Calu3 (cell line): ENCODE measurements around the gene CMTR2. TPM values are rescaled to one million over a fixed set of nuclear protein-coding genes. Genes with fewer than 3 reads are reported as not detected.

ENCODE experiments used
- BruUV-seq: library from RNA; stranded (reverse); fragments of 400-500 nt; replicated peaks from 2 replicates; lab custom pipeline; 2021; lab: Mats Ljungman, UMichigan
- CTCF ChIA-PET: fragments of 300-600 bp; sonication (Branson Sonifier 250); formaldehyde crosslinking; loops from one replicate; lab custom pipeline; 2022; ENCODE audit warnings: antibody characterized with exemption; lab: Charles Lee
- DNase-seq: peaks from one replicate; pipeline ENCODE4 v3.0.0; 2022
- H3K27ac Mint-ChIP-seq: one replicate; pipeline ENCODE4 v1.8.0; 2022; ENCODE audit warnings: mixed read lengths; ENCODE audit not compliant: unreplicated experiment
- H3K27me3 Mint-ChIP-seq: one replicate; pipeline ENCODE4 v1.8.0; 2022; ENCODE audit warnings: mixed read lengths; ENCODE audit not compliant: unreplicated experiment
- H3K36me3 Mint-ChIP-seq: one replicate; pipeline ENCODE4 v1.8.0; 2022; ENCODE audit warnings: mild to moderate bottlenecking, moderate library complexity, mixed read lengths; ENCODE audit not compliant: insufficient read depth, unreplicated experiment
- H3K4me1 Mint-ChIP-seq: one replicate; pipeline ENCODE4 v1.8.0; 2022; ENCODE audit warnings: mild to moderate bottlenecking, low read depth, mixed read lengths; ENCODE audit not compliant: unreplicated experiment
- H3K4me3 Mint-ChIP-seq: one replicate; pipeline ENCODE4 v1.8.0; 2022; ENCODE audit warnings: mild to moderate bottlenecking, low read depth, moderate library complexity, mixed read lengths; ENCODE audit not compliant: unreplicated experiment
- H3K9me3 Mint-ChIP-seq: one replicate; pipeline ENCODE4 v1.8.0; 2022; ENCODE audit warnings: low read depth, mixed read lengths; ENCODE audit not compliant: unreplicated experiment
- CTCF ChIP-seq: fragments of 200-600 bp; IDR thresholded peaks from one replicate; pipeline ENCODE4 v1.8.0; 2022; ENCODE audit warnings: antibody characterized with exemption; ENCODE audit not compliant: unreplicated experiment
- intact Hi-C: fragments of 100-400 bp; cut with micrococcal nuclease; formaldehyde crosslinking; loops from one replicate; pipeline ENCODE4 v1.10.0; 2022; ENCODE audit not compliant: unreplicated experiment
- total RNA-seq: library from RNA; stranded (reverse); gene quantifications from 2 replicates; pipeline ENCODE4 v1.2.3, GENCODE V29; 2022

Gene CMTR2
- total RNA-seq, 1 experiment from 2014 or later, result 45.0 TPM

- intact Hi-C loops, result no loop called here
- Mint-ChIP-seq H3K9me3 (no peaks in the 10 kb centered on the region), H3K27me3 (peaks cover 41% of the 10 kb centered on the region), H3K4me1 (no peaks in the 10 kb centered on the region), H3K27ac (no peak overlapping the region), H3K36me3 (no peaks in the 10 kb centered on the region), H3K4me3 (no peak overlapping the region)
- CTCF ChIA-PET, result no interaction called here
- TF ChIP-seq CTCF, result no peak
- BruUV-seq, result no TSS peak
- no peak for DNase-seq
Observed at GRCh38 chr16:71263582-71263981, 25.6 kb downstream of the CMTR2 start.

- BruUV-seq, result no TSS peak
- H3K4me1 Mint-ChIP-seq, result no peaks in the 10 kb centered on the region
- no peak overlapping the region for H3K27ac Mint-ChIP-seq
- no peaks in the 10 kb centered on the region for H3K36me3 Mint-ChIP-seq
- H3K4me3 Mint-ChIP-seq, result no peak overlapping the region
- peaks cover 43% of the 10 kb centered on the region for H3K27me3 Mint-ChIP-seq
- intact Hi-C loops, result no loop called here
- H3K9me3 Mint-ChIP-seq, result no peaks in the 10 kb centered on the region
- no peak for DNase-seq
- CTCF ChIA-PET, result no interaction called here
- no peak for TF ChIP-seq CTCF
Observed at GRCh38 chr16:71262391-71262790, 26.8 kb downstream of the CMTR2 start.

- Mint-ChIP-seq H3K9me3 (no peaks in the 10 kb centered on the region), H3K4me1 (no peaks in the 10 kb centered on the region), H3K27me3 (peaks cover 52% of the 10 kb centered on the region), H3K27ac (no peak overlapping the region), H3K36me3 (no peaks in the 10 kb centered on the region), H3K4me3 (no peak overlapping the region)
- no peak for DNase-seq
- CTCF ChIA-PET, result interaction anchor here (1.5 kb wide), 1 partner anchor 8 kb away, joined by 3 read pairs; no protein-coding TSS in a partner anchor
- BruUV-seq, result no TSS peak
- intact Hi-C loops, result no loop called here
- no peak for TF ChIP-seq CTCF
Observed at GRCh38 chr16:71260995-71261394, 28.2 kb downstream of the CMTR2 start.

GRCh38 chr16:71259086-71259485 lies 30.1 kb downstream of the CMTR2 start:
- CTCF ChIA-PET, result no interaction called here
- Mint-ChIP-seq H3K36me3 (no peaks in the 10 kb centered on the region), H3K27ac (no peak overlapping the region), H3K4me3 (no peak overlapping the region), H3K4me1 (no peaks in the 10 kb centered on the region), H3K27me3 (peaks cover 52% of the 10 kb centered on the region), H3K9me3 (no peaks in the 10 kb centered on the region)
- no peak for TF ChIP-seq CTCF
- no peak for DNase-seq
- intact Hi-C loops, result no loop called here
- BruUV-seq, result no TSS peak
